CD14-positive monocyte (primary cell): ENCODE measurements around the gene DOCK3. TPM values are rescaled to one million over a fixed set of nuclear protein-coding genes. Genes with fewer than 3 reads are reported as not detected.

Source experiments
- DNase-seq, 3 donors: peaks; one replicate each; pipeline ENCODE4 v3.0.0-alpha.2; 2011 to 2022
- H2AFZ ChIP-seq: 2 replicates; pipeline ENCODE4 v1.6.0; 2012; ENCODE audit warnings: mild to moderate bottlenecking, low read depth, low read length, inconsistent platforms; ENCODE audit not compliant: insufficient read depth, poor library complexity, severe bottlenecking
- H3K27ac ChIP-seq, 2 donors: 1 replicate in 1 of 2; 2 replicates in 1 of 2; pipeline ENCODE4 v1.5.1; 2012 to 2013; ENCODE audit warnings: low read length in 2 of 2, control low read depth in 1 of 2, inconsistent platforms in 1 of 2, low read depth in 1 of 2, mild to moderate bottlenecking in 1 of 2
- H3K27me3 ChIP-seq, 2 donors: one replicate each; pipeline versions ENCODE4 v1.6.0 to v1.6.1; 2011 to 2013; ENCODE audit warnings: low read length in 2 of 2; ENCODE audit not compliant: control insufficient read depth in 2 of 2, insufficient read depth in 2 of 2
- H3K36me3 ChIP-seq, 2 donors: replicated peaks in 1 of 2; 1 replicate in 1 of 2; 2 replicates in 1 of 2; pipeline versions ENCODE4 v1.5.1 to v1.6.1; 2012 to 2013; ENCODE audit warnings: low read length in 2 of 2, control low read depth in 1 of 2, inconsistent platforms in 1 of 2, mild to moderate bottlenecking in 1 of 2; ENCODE audit not compliant: insufficient read depth in 2 of 2, control insufficient read depth in 1 of 2
- H3K4me1 ChIP-seq, 2 donors: 1 replicate in 1 of 2; 2 replicates in 1 of 2; pipeline versions ENCODE4 v1.5.1 to v1.6.1; 2012 to 2013; ENCODE audit warnings: low read length in 2 of 2, control low read depth in 1 of 2, inconsistent platforms in 1 of 2, mild to moderate bottlenecking in 1 of 2, moderate library complexity in 1 of 2; ENCODE audit not compliant: insufficient read depth in 2 of 2, control insufficient read depth in 1 of 2
- H3K4me2 ChIP-seq: replicated peaks from 2 replicates; pipeline ENCODE3; 2012; ENCODE audit warnings: low read length, moderate library complexity, mild to moderate bottlenecking; ENCODE audit not compliant: poor library complexity, severe bottlenecking; ENCODE audit errors: extremely low read depth
- H3K4me3 ChIP-seq, 3 experiments: fragments of 200-600 bp in 1 of 3; sonication (generic) in 1 of 3; replicated peaks in 1 of 3; 1 replicate in 2 of 3; 2 replicates in 1 of 3; pipeline ENCODE4 v1.5.1; 2011 to 2013; ENCODE audit warnings: low read length in 3 of 3, mild to moderate bottlenecking in 3 of 3, control low read depth in 2 of 3, low read depth in 2 of 3, inconsistent platforms in 1 of 3, moderate library complexity in 1 of 3
- H3K79me2 ChIP-seq: 2 replicates; pipeline ENCODE4 v1.6.0; 2012; ENCODE audit warnings: mild to moderate bottlenecking, control low read depth, inconsistent platforms, low read length, moderate library complexity; ENCODE audit not compliant: insufficient read depth
- H3K9ac ChIP-seq: 2 replicates; pipeline ENCODE4 v1.6.0; 2017; ENCODE audit warnings: low read length, mild to moderate bottlenecking; ENCODE audit not compliant: insufficient read depth, poor library complexity, severe bottlenecking
- H3K9me3 ChIP-seq, 2 donors: replicated peaks in 1 of 2; 1 replicate in 1 of 2; 2 replicates in 1 of 2; pipeline versions ENCODE4 v1.5.1 to v1.6.1; 2012 to 2013; ENCODE audit warnings: low read length in 2 of 2, control low read depth in 1 of 2; ENCODE audit not compliant: control insufficient read depth in 1 of 2, insufficient read depth in 1 of 2
- H4K20me1 ChIP-seq: 2 replicates; pipeline ENCODE4 v1.6.0; 2012; ENCODE audit warnings: mild to moderate bottlenecking, low read length, control low read depth, moderate library complexity; ENCODE audit not compliant: insufficient read depth
- H3K27ac Mint-ChIP-seq, 7 donors: one replicate each; pipeline ENCODE4 v1.8.0; 2020; ENCODE audit warnings: mild to moderate bottlenecking in 7 of 7, mixed read lengths in 7 of 7, moderate library complexity in 6 of 7, inconsistent platforms in 2 of 7
- H3K27me3 Mint-ChIP-seq, 3 donors: one replicate each; pipeline ENCODE4 v1.8.0; 2021 to 2022; ENCODE audit warnings: low read depth in 3 of 3, mild to moderate bottlenecking in 3 of 3, mixed read lengths in 3 of 3, moderate library complexity in 3 of 3, inconsistent platforms in 1 of 3
- H3K36me3 Mint-ChIP-seq, 2 donors: one replicate each; pipeline ENCODE4 v1.8.0; 2020; ENCODE audit warnings: mixed read lengths in 2 of 2, inconsistent platforms in 1 of 2, mild to moderate bottlenecking in 1 of 2
- H3K4me1 Mint-ChIP-seq: one replicate; pipeline ENCODE4 v1.8.0; 2020; ENCODE audit warnings: mild to moderate bottlenecking, mixed read lengths
- H3K4me3 Mint-ChIP-seq, 2 donors: one replicate each; pipeline ENCODE4 v1.8.0; 2020; ENCODE audit warnings: mild to moderate bottlenecking in 2 of 2, mixed read lengths in 2 of 2, moderate library complexity in 1 of 2
- H3K9me3 Mint-ChIP-seq, 7 donors: one replicate each; pipeline ENCODE4 v1.8.0; 2020 to 2022; ENCODE audit warnings: mixed read lengths in 7 of 7, mild to moderate bottlenecking in 6 of 7, moderate library complexity in 6 of 7, inconsistent platforms in 2 of 7
- intact Hi-C, 2 donors: fragments of 100-400 bp; cut with micrococcal nuclease; formaldehyde crosslinking; loops; one replicate each; pipeline versions ENCODE4 v1.15.0 to v1.15.1; 2023
- polyA plus RNA-seq, 3 donors: library from polyadenylated mRNA; depleted of rRNA in 1 of 3; unstranded in 2 of 3; stranded (reverse) in 1 of 3; fragments of 300-500 nt in 2 of 3; fragments of >200 nt in 1 of 3; fragmentation: Illumina TruSeq in 2 of 3; gene quantifications; 1 replicate in 2 of 3; 2 replicates in 1 of 3; pipeline ENCODE4 v1.2.3, GENCODE V29; 2012 to 2021
- TF ChIP-seq, protein P1 (sequence below): fragments of 200-600 bp; IDR thresholded peaks from one replicate; pipeline ENCODE4 v1.8.0; 2022; ENCODE audit warnings: antibody characterized with exemption, mild to moderate bottlenecking

Gene DOCK3
- polyA plus RNA-seq, 3 donors = 0.03 TPM; not detected in 1

DNA sequence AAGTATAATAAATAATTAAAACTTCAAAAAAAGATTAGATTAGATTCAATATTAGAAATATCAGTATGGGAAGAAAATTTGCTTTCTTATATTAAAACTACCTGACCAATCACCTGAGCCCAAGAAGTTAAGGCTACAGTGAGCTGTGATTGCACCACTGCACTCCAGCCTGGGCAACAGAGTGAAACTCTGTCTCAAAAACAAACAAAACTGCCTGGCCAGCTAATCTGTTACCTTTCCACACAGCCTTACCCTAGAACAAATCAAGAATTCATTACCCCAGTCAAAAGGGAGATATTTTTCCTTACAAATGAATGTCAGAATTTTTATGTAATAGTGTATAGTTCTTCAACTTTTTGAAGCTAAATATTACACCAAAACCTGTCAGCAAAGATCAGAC, 593.4 kb downstream of the DOCK3 start:
- Mint-ChIP-seq H3K4me1 (peaks cover 9% of the 10 kb centered on the region), H3K27me3 (peaks cover 0 to 2% (median 1%) of the 10 kb centered on the region in 3 donors), H3K9me3 (peaks cover 2 to 13% (median 9%) of the 10 kb centered on the region in 7 donors), H3K27ac (no peak overlapping the region), H3K36me3 (no peaks in the 10 kb centered on the region), H3K4me3 (no peak overlapping the region)
- Histone ChIP-seq H3K4me2 (no peak overlapping the region), H3K27ac (no peak overlapping the region), H2AFZ (no peak overlapping the region), H3K9ac (no peak overlapping the region), H3K36me3 (no peaks in the 10 kb centered on the region), H3K9me3 (no peaks in the 10 kb centered on the region), H3K27me3 (no peaks in the 10 kb centered on the region), H3K79me2 (no peaks in the 10 kb centered on the region), H4K20me1 (no peaks in the 10 kb centered on the region), H3K4me3 (no peak overlapping the region), H3K4me1 (no peaks in the 10 kb centered on the region)
- no peak for DNase-seq
- intact Hi-C loops = no loop called here
- TF ChIP-seq, protein P1, sequence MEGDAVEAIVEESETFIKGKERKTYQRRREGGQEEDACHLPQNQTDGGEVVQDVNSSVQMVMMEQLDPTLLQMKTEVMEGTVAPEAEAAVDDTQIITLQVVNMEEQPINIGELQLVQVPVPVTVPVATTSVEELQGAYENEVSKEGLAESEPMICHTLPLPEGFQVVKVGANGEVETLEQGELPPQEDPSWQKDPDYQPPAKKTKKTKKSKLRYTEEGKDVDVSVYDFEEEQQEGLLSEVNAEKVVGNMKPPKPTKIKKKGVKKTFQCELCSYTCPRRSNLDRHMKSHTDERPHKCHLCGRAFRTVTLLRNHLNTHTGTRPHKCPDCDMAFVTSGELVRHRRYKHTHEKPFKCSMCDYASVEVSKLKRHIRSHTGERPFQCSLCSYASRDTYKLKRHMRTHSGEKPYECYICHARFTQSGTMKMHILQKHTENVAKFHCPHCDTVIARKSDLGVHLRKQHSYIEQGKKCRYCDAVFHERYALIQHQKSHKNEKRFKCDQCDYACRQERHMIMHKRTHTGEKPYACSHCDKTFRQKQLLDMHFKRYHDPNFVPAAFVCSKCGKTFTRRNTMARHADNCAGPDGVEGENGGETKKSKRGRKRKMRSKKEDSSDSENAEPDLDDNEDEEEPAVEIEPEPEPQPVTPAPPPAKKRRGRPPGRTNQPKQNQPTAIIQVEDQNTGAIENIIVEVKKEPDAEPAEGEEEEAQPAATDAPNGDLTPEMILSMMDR = no peak

DNA sequence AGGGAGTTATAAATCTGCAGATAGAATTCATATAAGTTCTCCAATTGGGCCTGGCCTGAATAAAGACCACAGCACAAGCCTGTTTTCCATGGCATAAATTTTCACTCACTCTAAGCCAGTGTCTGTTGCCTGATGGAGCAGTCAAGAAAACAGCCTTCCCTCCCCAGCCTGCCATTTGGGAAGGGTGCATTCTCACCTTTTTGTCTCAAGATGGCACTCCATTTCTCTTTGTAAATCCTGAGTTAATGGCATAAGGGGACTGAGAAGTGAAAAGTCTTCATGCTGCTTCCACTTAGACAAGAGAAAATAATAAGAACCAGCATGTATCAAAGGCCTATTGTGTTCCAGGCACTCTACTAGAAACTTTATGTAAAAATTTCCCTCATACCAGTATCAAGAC, 594.7 kb downstream of the DOCK3 start:
- Mint-ChIP-seq H3K27me3 (peaks cover 0 to 2% (median 1%) of the 10 kb centered on the region in 3 donors), H3K4me3 (no peak overlapping the region), H3K27ac (no peak overlapping the region), H3K9me3 (peaks cover 2 to 13% (median 5%) of the 10 kb centered on the region in 7 donors), H3K36me3 (no peaks in the 10 kb centered on the region), H3K4me1 (peaks cover 9% of the 10 kb centered on the region)
- no peaks in the 10 kb centered on the region for H3K27me3 ChIP-seq
- intact Hi-C loops = no loop called here
- H3K4me1 ChIP-seq = no peaks in the 10 kb centered on the region
- no peaks in the 10 kb centered on the region for H4K20me1 ChIP-seq
- H3K4me3 ChIP-seq = no peak overlapping the region
- H3K9me3 ChIP-seq = no peaks in the 10 kb centered on the region
- H3K79me2 ChIP-seq = no peaks in the 10 kb centered on the region
- no peak overlapping the region for H2AFZ ChIP-seq
- H3K36me3 ChIP-seq = no peaks in the 10 kb centered on the region
- TF ChIP-seq, protein P1 = no peak
- H3K27ac ChIP-seq = no peak overlapping the region
- H3K4me2 ChIP-seq = no peak overlapping the region
- no peak overlapping the region for H3K9ac ChIP-seq
- no peak for DNase-seq
